Hepatocyte (in vitro differentiated cells): ENCODE results near the gene PDE4D. TPM values are rescaled to one million over a fixed set of nuclear protein-coding genes. Genes with fewer than 3 reads are reported as not detected.
"Not testable (repeated sequence)": the region's sequence is repeated elsewhere in the genome, so short reads cannot be mapped to it uniquely, and the experiment has no call there.

Experiments used
- DNase-seq: peaks from one replicate; pipeline ENCODE4 v3.0.0-alpha.2; 2016; ENCODE audit warnings: low spot score
- H2AFZ ChIP-seq: fragments of 200-600 bp; sonication (generic); 2 replicates; pipeline ENCODE4 v1.6.0; 2016; ENCODE audit warnings: antibody characterized with exemption, mild to moderate bottlenecking
- H3K27ac ChIP-seq: fragments of 200-600 bp; sonication (generic); 2 replicates; pipeline ENCODE4 v1.5.1; 2016; ENCODE audit warnings: mild to moderate bottlenecking
- H3K27me3 ChIP-seq: fragments of 200-600 bp; sonication (generic); 2 replicates; pipeline ENCODE4 v1.6.1; 2016
- H3K36me3 ChIP-seq: fragments of 200-600 bp; sonication (generic); replicated peaks from 2 replicates; pipeline ENCODE4 v1.5.1; 2016; ENCODE audit warnings: low read depth; ENCODE audit not compliant: insufficient read depth
- H3K4me1 ChIP-seq: fragments of 200-600 bp; sonication (generic); 2 replicates; pipeline ENCODE4 v1.5.1; 2016; ENCODE audit warnings: mild to moderate bottlenecking, moderate library complexity; ENCODE audit not compliant: insufficient read depth
- H3K4me2 ChIP-seq: fragments of 200-600 bp; sonication (generic); 2 replicates; pipeline ENCODE4 v1.6.0; 2016
- H3K4me3 ChIP-seq: fragments of 200-600 bp; sonication (generic); 2 replicates; pipeline ENCODE4 v1.5.1; 2016; ENCODE audit warnings: mild to moderate bottlenecking
- H3K79me2 ChIP-seq: fragments of 200-600 bp; sonication (generic); 2 replicates; pipeline ENCODE4 v1.6.0; 2017; ENCODE audit warnings: mild to moderate bottlenecking
- H3K9me2 ChIP-seq: fragments of 200-600 bp; sonication (generic); replicated peaks from 2 replicates; pipeline ENCODE4 v1.6.0; 2017; ENCODE audit warnings: mild to moderate bottlenecking; ENCODE audit not compliant: insufficient read depth
- H3K9me3 ChIP-seq: fragments of 200-600 bp; sonication (generic); 2 replicates; pipeline ENCODE4 v1.5.1; 2016; ENCODE audit warnings: low read depth, mild to moderate bottlenecking
- H4K20me1 ChIP-seq: fragments of 200-600 bp; sonication (generic); 2 replicates; pipeline ENCODE4 v1.6.0; 2016; ENCODE audit warnings: mild to moderate bottlenecking; ENCODE audit not compliant: insufficient read depth, poor library complexity, severe bottlenecking
- CTCF ChIP-seq: fragments of 200-600 bp; sonication (generic); IDR thresholded peaks from 2 replicates; pipeline ENCODE4 v1.5.1; 2016; ENCODE audit warnings: antibody characterized with exemption, mild to moderate bottlenecking; ENCODE audit not compliant: poor library complexity
- EZH2 ChIP-seq: fragments of 200-600 bp; sonication (generic); IDR thresholded peaks from 2 replicates; pipeline ENCODE4 v1.6.1; 2016; ENCODE audit warnings: antibody characterized with exemption, mild to moderate bottlenecking, borderline replicate concordance
- EZH2phosphoT487 ChIP-seq: fragments of 200-600 bp; sonication (generic); IDR thresholded peaks from one replicate; pipeline ENCODE4 v1.6.1; 2018; ENCODE audit warnings: antibody characterized with exemption, mild to moderate bottlenecking, low read depth, moderate library complexity; ENCODE audit not compliant: unreplicated experiment, severe bottlenecking
- WGBS: methylation state at CpG from one replicate; pipeline ENCODE4 v1.1.6; 2016; ENCODE audit warnings: low lambda C conversion rate; ENCODE audit errors: missing lambda C conversion rate; 5-methylcytosine and 5-hydroxymethylcytosine counted together
- polyA plus RNA-seq: library from polyadenylated mRNA; unstranded; fragments of >200 nt; fragmentation: Nextera tagmentation; extraction: Ambion mirVana; gene quantifications from 2 replicates; pipeline ENCODE4 v1.2.1, GENCODE V29; 2016
- total RNA-seq: library from RNA; depleted of rRNA; stranded (reverse); fragments of >200 nt; gene quantifications from 2 replicates; pipeline ENCODE4 v1.2.3, GENCODE V29; 2014

The PDE4D gene
- total and polyA plus RNA-seq, 2 experiments from 2014 or later: 14.5 to 45.2 TPM

DNA sequence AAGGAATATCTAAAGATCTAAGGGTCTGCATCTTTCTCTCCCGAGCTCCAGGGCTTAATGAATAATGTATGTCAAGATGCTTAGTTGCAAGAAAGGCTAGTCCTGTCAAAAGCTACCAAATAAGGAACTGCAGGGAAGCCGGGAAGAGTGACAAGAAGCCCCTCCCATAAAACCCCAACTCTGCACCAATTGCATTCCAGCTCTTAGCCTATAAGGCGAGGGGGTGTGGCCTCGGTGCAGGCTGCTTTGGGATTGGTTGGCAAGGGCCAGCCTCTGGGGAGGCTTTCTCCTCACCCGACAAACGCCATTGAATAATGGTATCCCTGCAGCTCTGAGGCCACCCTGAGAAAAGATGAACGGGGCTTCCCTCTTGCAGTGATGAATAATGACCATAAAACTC, 893.7 kb downstream of the PDE4D start:
- Histone ChIP-seq H3K4me3 (no peak overlapping the region), H3K9me3 (no peaks in the 10 kb centered on the region), H3K36me3 (no peaks in the 10 kb centered on the region), H3K27me3 (no peaks in the 10 kb centered on the region), H3K9me2 (no peaks in the 10 kb centered on the region), H3K27ac (no peak overlapping the region), H3K4me2 (no peak overlapping the region), H2AFZ (no peak overlapping the region), H3K4me1 (peaks cover 7% of the 10 kb centered on the region), H3K79me2 (peaks cover 63% of the 10 kb centered on the region), H4K20me1 (peaks cover 7% of the 10 kb centered on the region)
- TF ChIP-seq EZH2: no peak
- DNase-seq: no peak
- WGBS: 93% methylated on average over 7 of the region's 7 CpGs

DNA sequence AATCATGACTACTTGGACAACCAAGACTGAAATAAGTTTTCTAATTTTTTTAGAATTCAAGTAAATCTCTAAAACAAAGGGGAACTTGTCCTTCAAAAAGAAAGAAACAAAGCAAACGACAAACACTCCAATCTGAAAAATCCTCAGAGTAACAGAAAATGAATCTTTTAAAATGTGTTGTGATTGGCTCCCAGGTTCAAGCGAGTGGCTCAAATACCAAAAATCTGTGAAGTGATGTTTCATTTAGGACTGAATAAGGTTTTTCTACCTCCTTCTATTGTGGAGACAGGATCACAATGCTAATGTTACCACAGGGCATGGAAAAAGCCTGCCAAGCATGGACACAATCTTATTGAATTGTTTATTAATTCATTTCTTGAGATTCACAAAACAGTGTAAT, 895.0 kb downstream of the PDE4D start:
- Histone ChIP-seq H3K4me1 (peaks cover 7% of the 10 kb centered on the region), H3K27ac (no peak overlapping the region), H3K9me2 (no peaks in the 10 kb centered on the region), H3K27me3 (no peaks in the 10 kb centered on the region), H3K36me3 (no peaks in the 10 kb centered on the region), H3K79me2 (peaks cover 60% of the 10 kb centered on the region), H3K4me2 (no peak overlapping the region), H3K9me3 (no peaks in the 10 kb centered on the region), H4K20me1 (peaks cover 12% of the 10 kb centered on the region), H3K4me3 (no peak overlapping the region), H2AFZ (no peak overlapping the region)
- 90% methylated on average over 2 of the region's 2 CpGs for WGBS
- TF ChIP-seq CTCF: no peak
- TF ChIP-seq EZH2phosphoT487: no peak
- no peak for TF ChIP-seq EZH2
- DNase-seq: no peak

DNA sequence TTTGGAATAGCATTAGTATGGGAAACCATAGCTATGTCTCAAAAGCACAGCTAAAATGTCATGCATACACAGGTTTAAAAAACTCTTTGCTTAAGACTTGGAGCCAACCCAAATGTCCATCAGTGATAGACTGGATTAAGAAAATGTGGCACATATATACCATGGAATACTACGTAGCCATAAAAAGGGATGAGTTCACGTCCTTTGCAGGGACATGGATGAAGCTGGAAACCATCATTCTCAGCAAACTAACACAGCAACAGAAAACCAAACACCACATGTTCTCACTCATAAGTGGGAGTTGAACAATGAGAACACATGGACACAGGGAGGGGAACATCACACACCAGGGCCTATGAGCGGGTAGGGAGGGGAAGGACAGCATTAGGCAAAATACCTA, 897.7 kb downstream of the PDE4D start:
- not testable (repeated sequence) for H3K27me3 ChIP-seq, DNase-seq, H3K4me1 ChIP-seq, H3K9me2 ChIP-seq, H3K4me3 ChIP-seq, H3K36me3 ChIP-seq, H3K4me2 ChIP-seq, H2AFZ ChIP-seq, H3K27ac ChIP-seq, H3K9me3 ChIP-seq
- 90% methylated on average over 3 of the region's 3 CpGs for WGBS
- peaks cover 10% of the 10 kb centered on the region for H4K20me1 ChIP-seq
- peaks cover 43% of the 10 kb centered on the region for H3K79me2 ChIP-seq

DNA sequence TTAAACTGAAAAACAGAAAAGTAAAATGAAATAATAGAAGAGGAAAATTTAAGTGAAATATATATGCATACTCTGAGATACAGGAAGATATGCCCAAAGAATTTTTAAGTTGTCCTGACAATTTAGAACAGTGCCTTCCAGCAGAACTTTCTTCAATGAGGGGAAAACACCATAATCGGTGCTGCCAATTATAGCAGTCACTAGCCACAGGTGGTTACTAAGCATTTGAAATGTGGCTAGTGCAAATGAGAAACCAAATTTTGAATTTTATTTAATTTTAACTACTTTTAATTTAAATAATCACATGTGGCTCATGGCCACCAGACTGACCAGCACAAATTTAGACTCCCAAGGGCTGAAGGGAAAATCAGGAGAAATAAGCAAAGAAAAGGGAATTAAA, 900.1 kb downstream of the PDE4D start:
- Histone ChIP-seq H3K36me3 (no peaks in the 10 kb centered on the region), H3K79me2 (peaks cover 30% of the 10 kb centered on the region), H3K4me3 (no peak overlapping the region), H3K27ac (no peak overlapping the region), H3K27me3 (no peaks in the 10 kb centered on the region), H4K20me1 (peaks cover 10% of the 10 kb centered on the region), H3K4me2 (no peak overlapping the region), H3K9me2 (no peaks in the 10 kb centered on the region), H3K9me3 (no peaks in the 10 kb centered on the region), H2AFZ (no peak overlapping the region), H3K4me1 (no peaks in the 10 kb centered on the region)
- DNase-seq: no peak
- WGBS: 81% methylated on average over 1 of the region's 1 CpG
- no peak for TF ChIP-seq CTCF

DNA sequence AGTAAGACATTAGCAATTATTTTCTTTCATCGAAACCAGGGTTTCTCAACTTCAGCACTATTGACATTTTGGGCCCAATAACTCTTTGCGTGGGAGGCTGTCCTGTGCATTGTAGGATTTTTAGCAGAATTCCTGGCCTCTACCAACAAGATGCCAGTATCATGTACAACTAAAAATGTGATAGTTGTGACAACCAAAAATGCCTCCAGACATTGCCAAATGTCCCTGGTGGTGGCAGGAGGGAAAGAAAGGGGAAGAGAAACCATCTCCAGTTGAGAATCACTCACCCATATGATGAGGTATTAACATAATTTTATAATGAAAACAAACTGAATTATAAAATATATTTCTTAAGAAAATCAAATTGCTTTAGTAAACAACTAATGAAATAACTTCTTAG, 904.6 kb downstream of the PDE4D start:
- Histone ChIP-seq H3K4me2 (no peak overlapping the region), H3K79me2 (peaks cover 8% of the 10 kb centered on the region), H3K27me3 (no peaks in the 10 kb centered on the region), H3K27ac (no peak overlapping the region), H3K4me1 (no peaks in the 10 kb centered on the region), H4K20me1 (peaks cover 4% of the 10 kb centered on the region), H3K36me3 (no peaks in the 10 kb centered on the region), H3K9me2 (no peaks in the 10 kb centered on the region), H3K4me3 (no peak overlapping the region), H3K9me3 (no peaks in the 10 kb centered on the region), H2AFZ (no peak overlapping the region)
- WGBS: 95% methylated on average over 2 of the region's 2 CpGs
- TF ChIP-seq EZH2: no peak
- TF ChIP-seq CTCF: no peak
- TF ChIP-seq EZH2phosphoT487: no peak
- DNase-seq: no peak
